ENCODE measurements around the gene ANKS1A.
"Not testable (repeated sequence)": the region's sequence is repeated elsewhere in the genome, so short reads cannot be mapped to it uniquely, and the experiment has no call there.

ANKS1A gene

GRCh38 chr6:34897716-34898115 lies 8.7 kb downstream of the ANKS1A start:
- no peak for DNase-seq (ENCODE audit: extremely low read depth, low read depth)
- TF ChIP-seq, protein P1, sequence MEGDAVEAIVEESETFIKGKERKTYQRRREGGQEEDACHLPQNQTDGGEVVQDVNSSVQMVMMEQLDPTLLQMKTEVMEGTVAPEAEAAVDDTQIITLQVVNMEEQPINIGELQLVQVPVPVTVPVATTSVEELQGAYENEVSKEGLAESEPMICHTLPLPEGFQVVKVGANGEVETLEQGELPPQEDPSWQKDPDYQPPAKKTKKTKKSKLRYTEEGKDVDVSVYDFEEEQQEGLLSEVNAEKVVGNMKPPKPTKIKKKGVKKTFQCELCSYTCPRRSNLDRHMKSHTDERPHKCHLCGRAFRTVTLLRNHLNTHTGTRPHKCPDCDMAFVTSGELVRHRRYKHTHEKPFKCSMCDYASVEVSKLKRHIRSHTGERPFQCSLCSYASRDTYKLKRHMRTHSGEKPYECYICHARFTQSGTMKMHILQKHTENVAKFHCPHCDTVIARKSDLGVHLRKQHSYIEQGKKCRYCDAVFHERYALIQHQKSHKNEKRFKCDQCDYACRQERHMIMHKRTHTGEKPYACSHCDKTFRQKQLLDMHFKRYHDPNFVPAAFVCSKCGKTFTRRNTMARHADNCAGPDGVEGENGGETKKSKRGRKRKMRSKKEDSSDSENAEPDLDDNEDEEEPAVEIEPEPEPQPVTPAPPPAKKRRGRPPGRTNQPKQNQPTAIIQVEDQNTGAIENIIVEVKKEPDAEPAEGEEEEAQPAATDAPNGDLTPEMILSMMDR (IDR thresholded peaks at IDR 0.05; ENCODE audit: low read depth, low read length) = no peak

DNA sequence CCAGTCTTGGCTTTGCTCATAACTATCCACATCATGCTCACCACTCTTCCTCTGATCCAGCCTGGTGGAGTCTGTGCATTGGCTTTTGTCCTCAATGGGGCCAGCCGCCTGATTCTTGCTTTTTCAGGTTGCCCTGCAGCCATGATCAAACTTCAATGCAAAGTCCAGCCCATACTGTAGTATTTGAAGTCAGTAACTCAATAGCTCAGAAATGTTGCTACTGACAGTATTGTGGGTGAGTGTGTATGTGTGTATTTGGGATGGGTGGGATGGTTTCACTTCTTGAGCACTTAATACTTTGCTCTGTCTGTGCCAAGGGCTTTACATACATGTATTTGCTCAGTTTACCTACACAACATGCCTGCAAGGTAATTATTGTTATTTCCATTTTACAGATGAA lies 10.7 kb downstream of the ANKS1A start:
- DNase-seq (ENCODE audit: extremely low read depth, low read depth) = not testable (repeated sequence)

GRCh38 chr6:34900321-34901031 lies 11.4 kb downstream of the ANKS1A start:
- TF ChIP-seq, protein P1 (IDR thresholded peaks at IDR 0.05; ENCODE audit: low read depth, low read length) = no peak
- no peak for DNase-seq (ENCODE audit: extremely low read depth, low read depth)

DNA sequence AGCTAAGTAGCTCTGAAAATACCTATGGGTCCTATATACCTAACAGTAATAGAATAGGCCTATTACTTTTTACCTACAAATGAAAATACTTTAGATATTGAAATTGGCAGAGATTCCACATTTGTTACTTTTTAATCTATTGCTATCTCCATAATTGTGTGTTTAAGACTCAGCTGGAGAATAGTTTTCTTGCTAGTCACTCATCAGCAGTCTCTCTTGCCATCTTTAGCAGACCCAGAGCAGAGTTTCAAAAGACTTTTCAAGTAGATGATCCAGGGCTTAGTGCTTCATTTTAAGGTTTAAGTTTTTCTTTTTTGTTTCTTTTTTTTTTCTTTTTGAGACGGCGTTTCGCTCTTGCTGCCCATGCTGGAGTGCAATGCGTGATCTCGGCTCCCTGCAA lies 12.9 kb downstream of the ANKS1A start:
- DNase-seq (ENCODE audit: extremely low read depth, low read depth) = no peak

DNA sequence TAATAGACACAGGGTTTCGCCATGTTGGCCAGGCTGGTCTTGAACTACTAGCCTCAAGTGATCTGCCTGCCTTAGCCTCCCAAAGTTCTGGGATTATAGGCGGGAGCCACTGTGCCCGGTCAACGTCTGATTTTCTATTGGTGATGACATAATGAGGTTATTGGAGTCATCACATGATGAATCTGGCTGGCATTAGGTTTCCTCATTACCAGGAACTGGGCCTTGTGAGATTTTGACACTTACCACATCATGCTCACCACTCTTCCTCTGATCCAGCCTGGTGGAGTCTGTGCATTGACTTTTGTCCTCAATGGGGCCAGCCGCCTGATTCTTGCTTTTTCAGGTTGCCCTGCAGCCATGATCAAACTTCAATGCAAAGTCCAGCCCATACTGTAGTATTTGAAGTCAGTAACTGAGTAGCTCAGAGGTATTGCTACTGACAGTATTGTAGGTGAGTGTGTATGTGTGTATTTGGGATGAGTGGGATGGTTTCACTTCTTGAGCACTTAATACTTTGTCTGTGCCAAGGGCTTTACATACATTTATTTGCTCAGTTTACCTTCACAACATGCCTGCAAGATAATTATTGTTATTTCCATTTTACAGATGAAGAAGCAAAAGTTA lies 16.0 kb downstream of the ANKS1A start:
- TF ChIP-seq, protein P1 (IDR thresholded peaks at IDR 0.05; ENCODE audit: low read depth, low read length) = no peak
- DNase-seq (ENCODE audit: extremely low read depth, low read depth) = no peak

More for the DNA sequence above, 12.9 kb downstream of the ANKS1A start:
- TF ChIP-seq, protein P1 (IDR thresholded peaks at IDR 0.05; ENCODE audit: low read depth, low read length) = no peak

- TF ChIP-seq, protein P1 (IDR thresholded peaks at IDR 0.05; ENCODE audit: low read depth, low read length) = no peak
Observed at GRCh38 chr6:34906826-34907225, 17.8 kb downstream of the ANKS1A start.

GRCh38 chr6:34908194-34908593 lies 19.1 kb downstream of the ANKS1A start:
- TF ChIP-seq, protein P1 (IDR thresholded peaks at IDR 0.05; ENCODE audit: low read depth, low read length) = no peak
- DNase-seq (ENCODE audit: extremely low read depth, low read depth) = no peak

More at GRCh38 chr6:34906826-34907225, 17.8 kb downstream of the ANKS1A start:
- no peak for DNase-seq (ENCODE audit: extremely low read depth, low read depth)

Measured in AG09319 (cell line).